D341Med (cell line): Measurements from ENCODE around the gene SENP1.

ENCODE experiments used
- DNase-seq: peaks from one replicate; pipeline ENCODE4 v3.0.0; 2012; ENCODE audit warnings: low spot score

The SENP1 gene

DNA sequence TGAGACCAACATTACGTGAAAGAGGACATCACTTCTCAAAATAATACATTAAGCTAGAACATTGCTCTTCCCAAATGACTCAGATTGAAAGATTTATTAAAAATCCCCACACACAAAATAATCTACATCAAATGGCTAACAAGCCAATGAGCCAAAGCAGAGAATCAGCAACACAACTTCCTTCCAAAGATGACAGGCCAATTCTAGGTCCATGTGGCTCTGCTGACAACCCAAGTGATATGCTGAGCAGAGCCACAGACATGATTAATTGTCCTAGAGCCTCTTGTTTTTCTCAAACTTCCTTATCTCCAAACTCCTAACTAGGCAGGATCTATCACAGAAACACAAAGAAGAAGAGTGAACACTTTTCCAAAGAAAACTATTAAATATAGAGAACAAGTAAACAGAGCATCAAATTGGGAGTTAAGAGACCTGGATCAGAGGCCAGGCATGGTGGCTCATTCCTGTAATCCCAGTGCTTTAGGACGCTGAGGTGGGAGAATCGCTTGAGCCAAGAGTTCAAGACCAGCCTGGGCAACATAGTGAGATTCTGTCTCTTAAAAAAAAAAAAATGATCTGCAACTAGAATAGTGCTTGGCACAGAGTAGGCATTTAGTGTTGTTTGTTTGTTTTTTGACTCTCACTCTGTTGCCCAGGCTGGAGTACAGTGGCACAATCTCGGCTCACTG lies 38.5 kb downstream of the SENP1 start:
- no peak for DNase-seq

- no peak for DNase-seq
Observed at GRCh38 chr12:48065041-48065440, 40.8 kb downstream of the SENP1 start.

DNA sequence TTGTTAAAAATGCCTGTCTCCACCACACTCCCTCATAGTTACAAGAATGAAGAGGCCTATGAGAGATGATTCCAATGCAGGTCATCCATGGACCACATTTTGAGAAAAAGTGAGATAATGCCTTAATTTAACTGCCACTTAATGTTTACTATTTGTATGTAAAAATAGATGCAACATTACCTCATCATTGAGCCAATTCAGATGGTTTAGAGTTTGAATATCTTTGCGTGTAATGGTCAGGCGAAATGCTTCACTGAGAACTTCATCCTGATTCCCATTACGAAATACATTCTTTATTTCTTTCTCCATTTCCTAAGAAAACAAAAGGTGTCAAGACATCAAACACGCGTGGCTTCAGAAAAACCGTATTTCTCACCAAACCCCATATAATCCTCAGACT lies 42.3 kb downstream of the SENP1 start:
- DNase-seq = no peak

- no peak for DNase-seq
Observed at GRCh38 chr12:48061938-48062719, 43.8 kb downstream of the SENP1 start.

GRCh38 chr12:48060474-48060873 lies 45.4 kb downstream of the SENP1 start:
- DNase-seq = no peak

- no peak for DNase-seq
Observed at GRCh38 chr12:48058771-48059170, 47.1 kb downstream of the SENP1 start.

DNA sequence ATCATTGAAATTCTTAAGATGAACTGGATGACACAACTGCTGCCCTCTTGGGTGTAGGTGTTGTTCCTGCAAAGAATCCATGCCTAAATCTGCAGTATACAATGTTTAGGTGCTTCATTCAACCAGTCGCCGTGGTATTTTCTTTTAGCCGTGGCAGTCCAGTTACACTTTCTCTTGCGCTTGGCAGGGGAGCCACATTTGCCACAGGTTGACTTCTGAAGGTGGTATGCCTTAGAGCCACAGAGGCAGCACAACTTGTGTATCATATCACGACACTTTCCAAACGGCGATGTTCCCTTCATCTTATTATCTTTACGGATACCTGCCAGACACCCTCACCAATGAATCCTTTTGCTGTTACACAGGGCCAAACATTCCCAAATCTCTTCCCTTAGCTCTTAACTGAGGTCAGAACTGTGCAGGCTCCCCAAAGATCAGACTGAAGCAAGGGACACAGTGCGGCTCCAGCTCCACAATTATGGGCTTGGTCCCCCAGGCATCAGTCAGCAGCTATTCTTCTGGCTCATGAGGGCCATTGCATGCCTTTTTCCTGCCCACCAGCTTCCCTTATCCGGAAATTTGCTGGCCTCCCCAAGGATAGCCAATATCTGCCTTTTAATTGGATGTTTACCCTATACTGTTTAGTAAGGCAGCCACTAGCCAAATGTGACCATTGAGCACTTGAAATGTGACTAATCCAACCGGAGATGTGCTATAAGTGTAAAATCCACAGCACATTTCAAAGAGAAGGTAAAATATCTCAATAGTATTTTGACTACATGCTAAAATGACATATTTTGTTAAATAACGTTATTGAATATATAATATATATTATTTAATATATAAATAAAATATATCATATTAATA lies 50.7 kb downstream of the SENP1 start:
- no peak for DNase-seq

- no peak for DNase-seq
Observed at GRCh38 chr12:48053883-48054282, 52.0 kb downstream of the SENP1 start.

GRCh38 chr12:48053122-48053521 lies 52.8 kb downstream of the SENP1 start:
- DNase-seq = no peak

- DNase-seq = no peak
Observed at GRCh38 chr12:48051681-48052080, 54.2 kb downstream of the SENP1 start.

- no peak for DNase-seq
Observed at GRCh38 chr12:48050174-48050573, 55.7 kb downstream of the SENP1 start.

GRCh38 chr12:48045965-48046518 lies 59.8 kb downstream of the SENP1 start:
- DNase-seq = no peak

- no peak for DNase-seq
Observed at GRCh38 chr12:48045061-48045846, 60.6 kb downstream of the SENP1 start.

GRCh38 chr12:48044396-48044795 lies 61.5 kb downstream of the SENP1 start:
- DNase-seq = no peak

DNA sequence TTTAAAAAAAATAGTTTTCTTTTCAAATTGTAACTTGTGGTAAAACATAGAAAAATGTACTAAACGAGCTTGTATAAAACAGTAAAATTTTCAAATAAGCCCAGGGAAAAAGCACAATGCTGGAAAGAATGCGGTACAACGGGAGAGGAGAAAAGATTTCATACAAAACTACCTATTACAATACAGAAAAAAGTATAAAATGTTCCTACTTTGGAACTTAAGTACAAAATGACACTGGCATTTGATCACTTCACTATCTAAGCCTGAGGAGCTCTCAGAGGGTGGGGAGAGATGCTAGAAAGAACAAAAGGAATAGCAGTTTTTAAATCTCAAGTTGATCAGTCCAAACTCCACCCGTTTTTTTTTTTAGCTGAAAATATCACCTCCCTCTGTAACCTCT lies 62.1 kb downstream of the SENP1 start:
- no peak for DNase-seq

DNA sequence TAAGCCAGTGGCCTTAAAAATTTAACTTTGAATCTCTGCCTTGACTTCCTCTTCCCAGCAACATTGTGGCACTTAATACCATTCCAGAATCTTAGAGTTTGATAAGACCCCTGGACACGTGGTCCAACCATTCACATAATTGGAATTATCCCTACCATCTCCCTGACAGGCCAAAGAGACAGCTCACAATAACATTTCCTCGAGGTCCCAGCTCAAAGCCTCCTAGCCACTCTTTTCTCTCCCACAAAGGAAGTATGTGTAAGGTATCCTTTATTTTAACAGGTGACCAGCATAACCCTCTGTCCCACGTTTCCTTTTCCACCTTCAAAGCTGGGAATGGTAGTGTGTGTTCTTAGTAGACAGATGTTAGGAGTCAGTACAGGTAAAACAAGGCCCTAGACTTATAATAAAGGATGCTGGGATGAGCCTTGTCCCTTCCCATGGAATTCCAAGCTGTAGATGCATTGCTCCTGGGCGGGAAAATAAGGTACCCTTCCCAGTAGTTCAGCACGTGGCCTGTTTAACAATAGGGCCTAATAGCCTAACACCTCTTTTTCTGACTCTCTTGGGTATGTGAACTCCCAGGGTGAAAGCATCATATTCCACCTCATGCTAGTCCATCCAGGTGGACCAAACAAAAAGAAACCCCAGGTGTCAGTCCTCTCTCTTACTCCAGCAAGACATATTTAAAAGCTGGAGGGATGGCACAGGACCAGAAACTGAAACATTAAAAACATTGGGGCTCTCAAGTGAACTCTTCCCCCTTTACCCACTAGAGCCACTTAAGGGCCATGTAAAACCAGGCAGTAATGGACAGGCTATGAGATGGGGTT lies 64.1 kb downstream of the SENP1 start:
- no peak for DNase-seq

GRCh38 chr12:48040354-48040753 lies 65.5 kb downstream of the SENP1 start:
- no peak for DNase-seq

GRCh38 chr12:48039151-48039550 lies 66.7 kb downstream of the SENP1 start:
- no peak for DNase-seq

DNA sequence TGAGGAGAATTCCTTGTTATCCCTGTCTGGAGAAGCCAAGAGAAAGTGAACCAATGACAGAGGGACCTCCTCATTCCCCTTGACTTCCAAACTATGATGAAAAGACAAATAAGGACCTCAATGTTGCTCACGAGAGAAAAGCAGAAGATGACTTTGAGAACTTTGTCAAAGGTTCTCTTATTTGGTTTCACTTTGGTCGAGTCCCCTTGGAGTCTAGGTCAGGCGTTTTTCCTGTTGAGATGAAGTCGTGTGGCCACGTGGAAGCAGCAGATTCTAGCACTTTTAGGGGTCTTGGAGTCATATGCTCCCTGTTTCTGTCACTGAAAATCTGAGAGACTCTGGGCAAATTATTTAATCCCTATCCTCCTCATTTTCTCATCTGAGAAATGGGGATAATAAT lies 67.8 kb downstream of the SENP1 start:
- DNase-seq = no peak

- DNase-seq = no peak
Observed at GRCh38 chr12:48037267-48037915, 68.5 kb downstream of the SENP1 start.
